T-helper 9 cell (primary cell): ENCODE data around the gene HCFC1R1.

Experiments
- DNase-seq: peaks from one replicate; pipeline ENCODE4 v3.0.0-alpha.2; 2020

HCFC1R1 gene

DNA sequence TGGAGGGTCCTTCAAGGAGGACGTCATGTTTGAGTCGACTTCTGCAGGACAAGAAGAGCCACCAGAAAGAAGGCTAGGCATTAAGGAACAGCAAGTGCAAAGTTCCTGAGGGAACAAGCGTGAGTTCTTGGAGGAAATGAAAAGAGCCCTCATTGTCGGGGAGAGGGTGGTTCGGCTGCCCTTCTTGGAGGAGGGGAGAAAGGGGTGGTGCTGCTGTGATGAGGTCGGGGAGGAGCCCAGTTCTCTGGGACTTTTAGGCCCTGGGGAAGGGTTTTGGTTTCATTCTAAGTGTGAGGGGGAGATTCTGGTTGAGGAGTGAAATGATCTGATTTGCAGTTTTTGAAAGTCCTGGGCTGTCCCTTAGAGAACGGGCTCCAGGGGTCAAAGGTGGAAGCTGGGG is 8.9 kb upstream of the HCFC1R1 start:
- DNase-seq: no peak

DNA sequence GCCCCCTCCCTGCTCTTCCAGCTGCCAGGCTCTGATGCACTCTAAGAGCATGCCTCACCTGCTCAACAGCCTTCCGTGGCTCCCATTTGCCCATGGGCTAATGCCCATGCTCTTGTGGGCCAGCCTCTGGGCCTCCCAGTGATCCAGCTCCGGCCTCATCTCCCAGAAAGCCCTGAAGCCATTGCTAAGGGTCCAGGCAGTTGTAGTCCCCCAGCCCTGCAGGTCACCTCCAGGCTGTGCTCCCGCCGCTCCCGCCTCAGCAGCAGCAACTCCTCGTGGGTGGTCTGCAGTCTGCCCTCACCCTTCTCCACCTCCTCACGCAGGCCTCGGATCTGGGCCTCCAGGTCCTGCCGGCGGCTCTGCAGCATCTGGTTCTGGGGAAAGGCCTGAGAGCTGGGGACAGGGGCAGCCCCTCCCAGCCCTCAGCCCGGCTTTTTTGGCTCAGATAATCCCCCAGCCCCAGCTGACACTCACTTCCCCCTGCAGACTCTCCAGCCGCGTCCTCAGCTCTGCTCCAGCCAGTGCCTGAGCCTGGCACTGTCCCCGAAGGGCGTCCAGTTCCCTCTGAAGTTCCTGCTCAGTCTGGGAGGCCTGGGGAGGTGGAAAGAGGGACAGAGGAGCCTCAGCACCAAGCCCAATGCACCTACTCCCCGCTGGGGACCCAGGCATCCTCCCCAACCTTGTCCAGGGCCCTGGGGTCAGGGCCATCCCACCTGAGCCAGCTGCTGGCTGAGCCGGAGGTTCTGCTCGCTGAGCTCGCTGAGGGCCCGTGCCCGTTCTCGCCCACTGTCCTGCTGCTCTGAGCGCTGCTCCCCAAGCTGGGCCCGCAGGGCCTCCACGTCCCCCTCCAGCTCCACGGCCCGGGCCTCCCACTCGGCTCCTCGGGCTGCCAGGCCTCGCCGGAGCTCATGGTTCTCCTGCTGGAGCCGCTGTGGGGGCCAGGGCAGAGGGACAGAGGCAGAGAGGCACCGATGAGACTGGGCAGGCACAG is 6.8 kb upstream of the HCFC1R1 start:
- DNase-seq: no peak

DNA sequence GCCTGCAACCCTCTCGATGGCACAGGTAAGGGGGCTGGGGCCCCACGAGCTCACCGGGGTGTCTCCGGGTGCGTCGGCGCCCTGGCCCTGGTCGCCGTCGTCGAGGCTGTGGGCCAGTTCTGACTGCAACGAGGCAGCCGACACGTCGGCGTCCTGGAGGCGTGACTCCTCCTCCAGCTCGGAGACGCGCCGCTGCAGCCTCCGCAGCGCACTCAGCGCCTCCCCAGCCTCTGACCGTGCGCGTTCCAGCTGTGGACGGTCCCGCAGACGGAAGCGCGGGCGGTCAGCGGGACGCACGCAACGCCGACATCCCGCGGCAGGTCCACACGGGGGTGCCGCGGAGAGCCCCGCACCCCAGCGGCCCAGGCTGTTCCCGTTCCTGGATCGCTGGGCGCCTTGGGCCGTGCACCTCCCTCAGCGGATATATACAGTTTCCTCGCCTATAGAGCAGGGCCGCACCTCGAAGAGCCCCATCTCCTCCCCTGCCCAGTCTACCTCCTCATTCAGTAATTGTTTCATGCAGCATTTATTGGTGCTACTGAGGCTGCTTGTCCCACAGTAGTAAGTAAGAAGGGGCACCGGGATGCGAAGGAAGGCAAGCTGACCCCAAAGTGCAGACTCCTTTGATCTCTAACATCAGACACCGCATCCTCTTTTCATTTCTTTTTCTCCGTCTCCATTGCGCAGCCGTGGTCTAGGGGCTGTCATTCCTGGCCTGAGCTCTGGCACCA is 5.9 kb upstream of the HCFC1R1 start:
- no peak for DNase-seq

DNA sequence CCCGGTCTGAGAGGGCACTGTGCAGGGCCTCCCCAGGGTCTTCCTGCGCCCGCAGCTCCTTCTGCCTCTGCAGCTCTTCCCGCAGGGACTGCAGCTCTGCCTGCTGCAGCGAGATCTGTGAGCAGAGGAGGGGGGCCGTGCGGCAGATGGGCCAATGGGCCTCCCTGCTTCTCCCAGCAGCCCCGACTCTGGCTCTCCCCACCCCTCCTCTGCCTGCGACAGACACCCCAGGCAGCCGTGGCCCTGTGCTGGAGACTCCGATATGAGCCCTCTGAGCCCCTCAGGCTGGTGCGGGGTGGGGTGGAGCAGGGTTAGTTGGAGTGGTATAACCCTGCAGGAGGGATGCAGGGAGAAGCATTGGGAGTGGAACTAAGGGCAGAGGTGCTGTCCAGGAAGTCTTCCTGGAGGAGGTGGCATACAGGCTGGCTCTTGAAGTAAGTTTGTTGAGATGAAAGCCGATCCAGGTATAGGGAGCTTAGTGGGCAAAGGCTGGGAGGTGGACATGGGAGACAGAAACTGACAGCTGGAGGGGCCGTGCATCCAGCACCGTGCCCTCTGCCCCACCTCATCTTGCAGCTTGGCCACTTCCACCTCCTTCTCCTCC is 5.1 kb upstream of the HCFC1R1 start:
- no peak for DNase-seq

DNA sequence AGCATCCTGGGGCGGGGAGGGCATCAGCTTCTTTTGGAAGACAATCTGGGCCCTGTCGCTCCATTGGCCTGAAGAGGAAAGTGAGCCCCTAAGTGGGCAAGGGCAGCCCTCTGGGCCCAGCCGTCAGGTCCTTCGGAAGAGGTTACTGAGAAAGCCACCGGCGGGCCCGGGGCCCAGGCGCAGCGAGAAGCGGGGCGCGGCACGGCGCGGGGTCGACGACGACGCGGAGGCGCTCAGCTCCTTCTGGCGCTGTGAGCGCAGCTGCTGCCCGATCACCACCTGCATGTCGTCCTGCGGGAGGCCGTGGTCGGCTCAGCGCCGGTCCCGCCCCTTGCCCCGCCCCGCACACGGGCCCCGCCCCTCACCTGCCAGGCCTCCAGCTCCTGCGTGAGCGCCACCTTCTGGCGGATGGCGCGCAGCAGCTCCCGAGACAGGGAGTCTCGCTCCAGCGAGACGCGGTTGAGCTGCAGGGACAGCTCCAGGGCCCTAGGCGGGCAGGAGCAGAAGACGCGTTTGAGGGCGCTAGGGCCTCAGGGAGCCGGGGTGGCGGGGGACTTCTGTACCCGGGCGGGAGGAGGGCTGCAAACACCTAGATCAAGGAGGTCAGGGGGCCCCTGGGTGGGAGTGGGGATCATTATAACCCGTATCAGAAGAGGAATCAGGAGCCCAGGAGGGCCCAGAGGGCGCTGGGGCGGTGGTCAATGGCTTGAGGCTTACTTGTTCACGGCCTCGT is 4.4 kb upstream of the HCFC1R1 start:
- peak; percentile 94 for DNase-seq

DNA sequence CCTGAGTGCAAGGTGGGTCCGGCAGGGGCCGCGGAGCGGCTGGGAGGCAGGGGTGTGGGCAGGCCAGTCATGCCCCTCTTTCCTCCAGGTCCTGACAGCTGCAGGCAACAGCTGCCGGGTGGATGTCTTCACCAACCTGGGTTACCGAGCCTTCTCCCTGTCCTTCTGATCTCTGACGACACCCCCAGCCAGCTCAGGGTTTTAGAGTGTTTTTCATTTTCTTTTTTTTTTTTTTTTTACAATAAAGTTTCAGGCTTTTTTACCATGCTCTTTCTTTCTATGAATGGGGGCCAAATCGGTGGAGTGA is 3.7 kb upstream of the HCFC1R1 start:
- no peak for DNase-seq

DNA sequence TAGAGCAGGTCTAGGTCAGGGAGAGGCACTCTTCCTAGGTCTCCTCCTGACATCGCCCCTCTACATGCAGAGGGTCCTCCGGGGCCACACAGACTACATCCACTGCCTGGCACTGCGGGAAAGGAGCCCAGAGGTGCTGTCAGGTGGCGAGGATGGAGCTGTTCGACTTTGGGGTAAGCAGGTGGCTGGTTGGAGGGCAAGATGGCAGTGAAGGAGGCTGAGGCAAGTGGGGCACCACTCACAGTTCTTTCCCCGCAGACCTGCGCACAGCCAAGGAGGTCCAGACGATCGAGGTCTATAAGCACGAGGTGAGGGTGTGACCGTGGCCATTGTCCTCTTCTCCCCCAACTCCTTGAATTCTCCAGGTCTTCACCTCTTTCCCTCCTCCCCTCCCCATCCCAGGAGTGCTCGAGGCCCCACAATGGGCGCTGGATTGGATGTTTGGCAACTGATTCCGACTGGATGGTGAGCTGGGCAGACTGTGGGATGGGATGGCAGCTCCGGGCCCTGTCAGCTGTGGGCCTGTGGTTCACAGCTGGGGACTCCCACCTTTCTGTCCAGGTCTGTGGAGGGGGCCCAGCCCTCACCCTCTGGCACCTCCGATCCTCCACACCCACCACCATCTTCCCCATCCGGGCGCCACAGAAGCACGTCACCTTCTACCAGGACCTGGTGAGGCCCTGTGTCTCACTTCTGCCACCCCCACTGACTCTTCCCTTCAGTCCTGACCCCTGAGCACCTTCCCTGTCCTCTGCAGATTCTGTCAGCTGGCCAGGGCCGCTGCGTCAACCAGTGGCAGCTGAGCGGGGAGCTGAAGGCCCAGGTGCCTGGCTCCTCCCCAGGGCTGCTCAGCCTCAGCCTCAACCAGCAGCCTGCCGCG is 3.1 kb upstream of the HCFC1R1 start:
- DNase-seq: no peak

DNA sequence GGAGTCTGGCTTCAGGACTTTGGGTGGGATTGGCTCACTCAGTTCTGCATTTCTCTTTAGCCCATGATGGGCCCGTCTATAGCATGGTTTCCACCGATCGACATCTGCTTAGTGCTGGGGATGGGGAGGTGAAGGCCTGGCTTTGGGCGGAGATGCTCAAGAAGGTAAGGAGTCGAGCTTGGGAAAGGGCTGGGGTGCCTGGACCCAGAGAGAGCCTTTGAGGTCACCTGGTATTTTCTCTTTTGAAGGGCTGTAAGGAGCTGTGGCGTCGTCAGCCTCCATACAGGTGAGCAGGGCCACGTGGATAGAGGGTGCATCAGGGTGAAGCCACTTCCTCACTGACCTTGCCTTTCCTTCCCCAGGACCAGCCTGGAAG is 2.2 kb upstream of the HCFC1R1 start:
- DNase-seq: no peak

DNA sequence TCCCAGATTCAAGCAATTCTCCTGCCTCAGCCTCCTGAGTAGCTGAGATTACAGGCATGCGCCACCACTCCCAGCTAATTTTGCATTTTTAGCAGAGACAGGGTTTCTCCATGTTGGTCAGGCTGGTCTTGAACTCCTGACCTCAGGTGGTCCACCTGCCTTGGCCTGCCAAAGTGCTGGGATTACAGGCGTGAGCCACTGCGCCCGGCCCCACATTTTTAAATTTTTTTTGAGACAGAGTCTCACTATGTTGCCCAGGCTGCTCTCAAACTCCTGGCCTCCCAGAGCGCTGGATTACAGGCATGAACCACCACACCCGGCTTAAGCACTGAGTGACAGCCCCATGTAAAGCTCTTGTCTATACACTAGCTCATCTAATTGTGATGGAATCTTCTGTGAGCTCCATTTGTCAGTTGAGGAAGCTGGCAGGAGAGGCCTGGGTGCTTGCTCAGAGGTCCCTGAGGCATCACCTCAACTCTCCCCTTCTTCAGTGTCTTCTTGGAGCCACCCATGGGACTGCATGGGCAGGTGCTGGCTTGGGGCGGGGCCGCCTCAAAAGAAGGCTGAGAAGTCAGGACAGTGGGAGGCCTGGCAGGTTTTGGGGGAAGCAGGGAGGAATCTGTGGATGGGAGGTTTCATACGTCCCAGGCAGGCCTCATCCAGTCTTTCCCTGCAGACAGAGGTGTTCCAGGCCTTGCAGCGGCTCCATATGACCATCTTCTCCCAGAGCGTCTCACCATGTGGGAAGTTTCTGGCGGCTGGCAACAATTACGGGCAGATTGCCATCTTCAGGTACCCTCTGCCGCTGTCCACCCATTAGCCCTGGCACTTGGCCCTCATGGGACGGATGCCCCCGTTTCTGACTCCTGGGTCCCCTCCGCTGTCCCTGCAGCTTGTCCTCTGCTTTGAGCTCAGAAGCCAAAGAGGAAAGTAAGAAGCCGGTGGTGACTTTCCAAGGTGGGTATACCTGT is 1.6 kb upstream of the HCFC1R1 start:
- no peak for DNase-seq

DNA sequence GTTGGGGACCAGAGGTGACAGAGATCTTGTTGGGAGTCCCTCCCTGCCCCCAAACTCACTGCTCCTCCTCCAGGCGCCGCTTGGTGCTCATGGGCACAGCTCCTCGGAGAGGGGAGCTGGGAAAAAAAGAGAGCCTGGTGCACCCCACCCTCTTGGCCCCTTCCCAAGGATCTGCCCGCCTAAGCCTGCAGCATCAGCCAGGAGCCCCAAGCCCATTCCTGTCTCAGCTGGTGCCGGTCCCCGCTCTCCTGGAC is 400 bp downstream of the HCFC1R1 start:
- no peak for DNase-seq

DNA sequence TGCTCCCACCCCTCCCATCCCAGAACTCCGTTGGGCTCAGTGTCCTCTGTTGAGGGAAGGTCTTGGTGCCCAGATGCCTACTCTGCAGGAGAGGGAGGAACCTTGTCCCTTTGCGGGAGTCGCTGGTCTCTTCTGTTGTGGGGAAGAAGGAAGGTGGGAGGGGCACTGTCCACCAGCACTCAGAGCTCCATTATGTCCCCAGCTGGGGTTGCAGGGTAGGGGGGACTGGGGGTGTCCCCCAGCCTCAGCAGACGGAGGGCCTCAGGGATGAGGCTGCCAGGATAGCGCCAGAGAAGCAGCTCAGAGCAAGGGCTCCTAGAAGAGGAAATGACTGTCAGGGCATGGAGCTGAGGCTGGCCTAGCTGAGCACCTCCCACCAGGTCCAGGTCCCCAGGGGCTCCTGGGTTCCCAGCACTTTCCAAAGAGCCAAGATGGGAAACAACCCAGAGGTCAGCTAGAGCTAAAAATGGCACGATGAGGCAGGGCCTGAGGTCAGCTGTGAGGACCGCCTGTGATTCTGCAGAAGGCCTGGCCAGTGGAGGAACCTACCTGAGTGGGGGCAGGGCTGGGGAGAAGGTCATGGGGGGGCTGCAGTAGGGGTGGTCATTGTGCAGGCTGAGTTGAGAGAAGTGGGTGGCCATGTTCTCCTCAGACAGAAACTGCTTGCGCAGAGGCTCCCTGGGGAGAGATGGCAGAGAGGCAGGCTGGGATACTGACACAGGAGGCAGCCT is 893 bp downstream of the HCFC1R1 start:
- no peak for DNase-seq

DNA sequence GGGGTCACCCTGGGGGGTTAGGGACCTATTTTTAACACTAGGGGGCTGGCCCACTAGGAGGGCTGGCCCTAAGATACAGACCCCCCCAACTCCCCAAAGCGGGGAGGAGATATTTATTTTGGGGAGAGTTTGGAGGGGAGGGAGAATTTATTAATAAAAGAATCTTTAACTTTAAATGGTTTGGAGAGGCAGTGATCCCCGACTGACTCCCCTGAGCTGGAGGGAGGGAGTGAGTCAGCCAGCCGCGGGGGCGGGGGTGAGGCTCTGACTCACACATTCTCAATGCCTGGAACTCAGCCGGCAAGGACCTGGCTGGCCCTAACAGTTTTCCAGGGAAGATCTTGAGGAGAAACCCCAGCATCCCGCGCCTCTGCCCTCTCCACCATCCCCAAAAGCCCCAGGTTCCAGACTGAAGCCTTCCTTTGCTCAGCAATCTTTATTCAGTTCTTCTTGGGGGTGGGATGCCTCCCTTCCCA is 1.5 kb downstream of the HCFC1R1 start:
- peak; percentile 70 for DNase-seq

DNA sequence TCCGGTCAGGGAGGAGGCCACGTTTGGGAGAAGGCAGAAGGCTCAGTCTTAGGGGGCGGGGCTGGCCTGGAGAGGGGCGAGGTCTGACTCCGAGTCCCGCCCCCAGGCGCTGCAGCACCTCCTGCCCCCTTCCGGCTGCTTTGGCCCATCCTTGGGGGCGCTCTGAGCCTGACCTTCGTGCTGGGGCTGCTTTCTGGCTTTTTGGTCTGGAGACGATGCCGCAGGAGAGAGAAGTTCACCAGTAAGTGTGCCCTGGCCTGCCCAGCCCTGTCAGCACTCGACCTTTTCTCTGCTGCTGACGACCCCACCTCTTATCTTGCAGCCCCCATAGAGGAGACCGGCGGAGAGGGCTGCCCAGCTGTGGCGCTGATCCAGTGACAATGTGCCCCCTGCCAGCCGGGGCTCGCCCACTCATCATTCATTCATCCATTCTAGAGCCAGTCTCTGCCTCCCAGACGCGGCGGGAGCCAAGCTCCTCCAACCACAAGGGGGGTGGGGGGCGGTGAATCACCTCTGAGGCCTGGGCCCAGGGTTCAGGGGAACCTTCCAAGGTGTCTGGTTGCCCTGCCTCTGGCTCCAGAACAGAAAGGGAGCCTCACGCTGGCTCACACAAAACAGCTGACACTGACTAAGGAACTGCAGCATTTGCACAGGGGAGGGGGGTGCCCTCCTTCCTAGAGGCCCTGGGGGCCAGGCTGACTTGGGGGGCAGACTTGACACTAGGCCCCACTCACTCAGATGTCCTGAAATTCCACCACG is 2.1 kb downstream of the HCFC1R1 start:
- DNase-seq: peak; percentile 78

DNA sequence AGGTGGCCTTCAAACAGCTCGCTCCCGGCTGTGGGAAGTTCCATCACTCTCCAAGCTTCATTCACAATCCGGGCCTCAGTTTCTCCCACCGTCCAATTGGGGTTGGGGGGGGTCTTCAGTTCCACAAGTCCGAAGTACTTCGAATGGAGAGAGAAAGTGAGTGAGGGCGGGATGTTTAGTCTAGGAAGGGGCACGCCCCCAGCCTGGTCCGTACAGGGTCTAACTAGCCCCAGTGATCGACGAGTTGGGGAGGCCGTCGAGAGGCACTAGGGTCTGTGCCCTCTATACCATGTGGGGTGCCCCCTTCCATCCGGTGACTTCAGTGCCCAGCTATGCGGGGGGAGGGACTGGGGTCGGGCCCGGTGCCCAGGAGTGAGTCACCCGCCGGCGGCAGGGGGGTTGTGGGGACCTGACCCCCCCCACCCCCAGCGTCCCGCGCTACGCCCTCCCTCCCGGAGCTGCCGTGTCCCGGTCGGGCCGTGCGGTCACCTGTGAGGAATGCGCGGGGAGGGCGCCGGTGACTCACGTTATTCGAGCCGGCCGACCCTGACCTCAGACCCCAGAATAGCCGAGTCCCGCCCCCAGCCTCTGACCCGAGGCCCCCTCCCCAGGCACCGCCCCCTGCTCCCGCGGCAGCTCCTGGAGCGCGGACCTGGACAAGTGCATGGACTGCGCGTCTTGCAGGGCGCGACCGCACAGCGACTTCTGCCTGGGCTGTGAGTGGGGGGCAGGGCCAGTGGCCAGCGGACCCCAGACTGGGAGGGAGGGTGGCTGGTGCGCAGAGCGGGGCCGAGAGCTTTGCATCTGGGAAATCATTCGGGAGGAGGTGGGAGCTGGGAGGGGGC is 2.9 kb downstream of the HCFC1R1 start:
- peak; percentile 77 for DNase-seq

DNA sequence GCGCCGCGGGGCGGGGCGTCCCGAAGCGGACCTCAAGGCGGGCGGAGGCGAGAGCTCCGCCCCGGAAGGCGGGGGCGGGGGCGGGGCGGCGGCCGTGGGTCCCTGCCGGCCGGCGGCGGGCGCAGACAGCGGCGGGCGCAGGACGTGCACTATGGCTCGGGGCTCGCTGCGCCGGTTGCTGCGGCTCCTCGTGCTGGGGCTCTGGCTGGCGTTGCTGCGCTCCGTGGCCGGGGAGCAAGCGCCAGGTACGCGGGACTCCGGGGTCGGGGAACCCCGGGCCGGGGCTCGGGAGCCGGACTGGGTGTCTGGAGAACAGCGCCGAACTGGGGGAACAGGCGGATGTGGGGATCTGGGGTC is 3.5 kb downstream of the HCFC1R1 start, which contains the start of gene TNFRSF12A:
Gene TNFRSF12A, plus strand, starts transcription at position 122 of the 357 bp plus-strand sequence. Its CDS starts 30 bp downstream, at position 152.
- peak; percentile 54 for DNase-seq

DNA sequence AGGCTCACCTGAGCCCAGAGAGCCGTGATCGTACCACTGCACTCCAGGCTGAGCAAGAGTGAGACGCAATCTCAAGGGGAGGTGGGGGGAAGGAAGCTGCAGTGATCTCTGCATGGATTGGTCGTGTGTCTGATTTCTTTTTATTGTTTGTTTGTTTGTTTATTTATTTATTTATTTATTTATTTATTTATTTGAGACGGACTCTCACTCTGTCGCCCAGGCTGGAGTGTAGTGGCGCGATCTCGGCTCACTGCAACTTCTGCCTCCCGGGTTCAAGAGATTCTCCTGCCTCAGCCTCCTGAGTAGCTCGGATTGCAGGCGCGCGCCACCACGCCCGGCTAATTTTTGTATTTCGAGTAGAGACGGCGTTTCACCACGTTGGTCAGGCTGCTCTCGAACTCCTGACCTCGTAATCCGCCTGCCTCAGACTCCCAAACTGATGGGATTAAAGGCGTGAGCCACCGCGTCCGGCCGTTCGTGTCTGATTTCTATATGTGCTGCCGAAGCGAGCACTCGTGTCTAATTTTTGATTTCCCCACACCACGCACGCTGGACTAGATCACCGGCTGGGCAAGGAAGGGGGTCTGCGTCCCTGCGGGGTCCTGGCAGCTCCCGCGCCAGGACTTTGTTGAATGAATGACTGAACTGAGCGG is 4.0 kb downstream of the HCFC1R1 start:
- no peak for DNase-seq

DNA sequence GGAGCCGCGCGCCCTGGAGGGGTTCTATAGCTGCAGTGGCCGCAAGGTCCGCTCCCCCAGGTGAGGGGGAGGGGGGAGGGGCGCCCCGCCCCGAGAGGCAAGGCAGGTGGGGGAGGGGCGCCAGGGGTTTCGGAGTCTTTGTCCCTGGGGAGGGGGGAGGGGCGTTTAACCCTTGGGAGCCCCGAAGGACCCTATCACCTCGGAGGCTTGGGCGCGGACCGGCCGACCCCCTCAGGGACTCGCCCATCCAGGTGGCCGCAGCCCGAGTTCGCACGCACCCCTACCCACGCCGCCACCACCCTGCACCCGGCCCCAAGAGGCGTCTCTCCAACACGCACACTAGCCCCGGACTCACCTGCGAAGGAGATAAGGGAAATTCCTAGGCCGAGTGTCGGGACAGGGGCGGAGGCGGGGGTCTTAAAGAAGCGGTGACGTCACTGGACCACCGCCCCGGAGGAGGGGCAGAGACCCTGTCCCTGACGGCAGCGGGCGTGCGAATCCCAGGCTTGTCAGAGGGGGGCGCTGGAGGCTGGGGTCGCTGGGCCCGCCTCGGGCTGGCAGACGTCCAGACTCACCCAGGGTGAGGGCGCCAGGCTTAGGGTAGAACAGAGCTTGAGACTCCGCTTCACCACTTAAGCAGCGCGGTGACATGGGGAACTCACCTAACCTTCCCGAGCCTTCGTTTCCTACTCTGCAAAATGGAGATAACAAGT is 5.8 kb downstream of the HCFC1R1 start, which contains the start of gene CLDN6:
Gene CLDN6, minus strand, starts transcription at position 390 of the 713 bp plus-strand sequence. CDS start 2,162 bp downstream, outside the sequence.
- no peak for DNase-seq
